Measurements from ENCODE around the gene RAB11B. TPM values are rescaled to one million over a fixed set of nuclear protein-coding genes. Genes with fewer than 3 reads are reported as not detected.
A peak's percentile ranks its signal among the peaks of the same experiment; 100 is the strongest.

Gene RAB11B
- total RNA-seq, 1 experiment from 2014 or later, result 29.7 TPM

DNA sequence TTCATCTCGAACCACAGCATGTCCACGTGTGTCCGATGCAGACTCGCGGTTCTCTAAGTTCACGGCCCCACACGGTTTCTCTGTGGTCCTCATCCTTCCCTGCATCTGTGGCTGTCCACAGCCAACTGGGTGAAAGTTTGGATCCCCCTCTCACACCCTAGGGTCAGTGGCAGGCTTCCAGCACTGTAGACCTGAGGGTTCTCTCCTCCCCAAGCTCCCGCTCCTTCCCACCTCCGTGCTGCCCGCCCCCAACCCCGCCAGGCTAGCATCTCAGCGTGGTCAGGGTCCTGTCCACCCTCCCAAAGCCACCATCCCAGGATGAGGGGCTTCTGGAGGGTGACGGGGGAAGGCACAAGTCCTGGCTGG is 23.2 kb upstream of the RAB11B start:
- Histone ChIP-seq H3K4me3 (ENCODE audit: low read length) (no peak overlapping the region), H3K4me1 (ENCODE audit: insufficient read depth, low read length) (peaks cover 36% of the 10 kb centered on the region), H2AFZ (ENCODE audit: low read length) (no peak overlapping the region), H3K27ac (ENCODE audit: low read length) (no peak overlapping the region), H4K20me1 (ENCODE audit: low read length) (no peaks in the 10 kb centered on the region), H3K27me3 (ENCODE audit: low read length) (no peaks in the 10 kb centered on the region), H3K36me3 (ENCODE audit: low read depth, low read length) (no peaks in the 10 kb centered on the region), H3K9me2 (replicated peaks; ENCODE audit: low read length) (no peaks in the 10 kb centered on the region), H3K9ac (ENCODE audit: low read length) (no peak overlapping the region), H3K4me2 (ENCODE audit: low read length) (peak overlapping the region; percentile 51; the same call in 1 of the 2 replicates), H3K79me2 (ENCODE audit: low read length) (no peaks in the 10 kb centered on the region), H3K9me3 (ENCODE audit: low read length) (no peaks in the 10 kb centered on the region), H3F3A (ENCODE audit: low read length, unreplicated experiment) (no peaks in the 10 kb centered on the region)
- ChIA-PET POLR2A (ENCODE audit: unreplicated experiment) (no interaction called here), CTCF (interaction anchor here (0.7 kb wide), 1 partner anchor 19 kb away, joined by 3 read pairs; no protein-coding TSS in a partner anchor)
- DNase-seq (no peak), ATAC-seq (no peak)
- no peak for TF ChIP-seq EZH2phosphoT487 (IDR thresholded peaks at IDR 0.05; ENCODE audit: borderline replicate concordance, low read length)
- no peak for TF ChIP-seq EZH2 (IDR thresholded peaks at IDR 0.05; ENCODE audit: low read length, unreplicated experiment)
- TF ChIP-seq, protein P1, sequence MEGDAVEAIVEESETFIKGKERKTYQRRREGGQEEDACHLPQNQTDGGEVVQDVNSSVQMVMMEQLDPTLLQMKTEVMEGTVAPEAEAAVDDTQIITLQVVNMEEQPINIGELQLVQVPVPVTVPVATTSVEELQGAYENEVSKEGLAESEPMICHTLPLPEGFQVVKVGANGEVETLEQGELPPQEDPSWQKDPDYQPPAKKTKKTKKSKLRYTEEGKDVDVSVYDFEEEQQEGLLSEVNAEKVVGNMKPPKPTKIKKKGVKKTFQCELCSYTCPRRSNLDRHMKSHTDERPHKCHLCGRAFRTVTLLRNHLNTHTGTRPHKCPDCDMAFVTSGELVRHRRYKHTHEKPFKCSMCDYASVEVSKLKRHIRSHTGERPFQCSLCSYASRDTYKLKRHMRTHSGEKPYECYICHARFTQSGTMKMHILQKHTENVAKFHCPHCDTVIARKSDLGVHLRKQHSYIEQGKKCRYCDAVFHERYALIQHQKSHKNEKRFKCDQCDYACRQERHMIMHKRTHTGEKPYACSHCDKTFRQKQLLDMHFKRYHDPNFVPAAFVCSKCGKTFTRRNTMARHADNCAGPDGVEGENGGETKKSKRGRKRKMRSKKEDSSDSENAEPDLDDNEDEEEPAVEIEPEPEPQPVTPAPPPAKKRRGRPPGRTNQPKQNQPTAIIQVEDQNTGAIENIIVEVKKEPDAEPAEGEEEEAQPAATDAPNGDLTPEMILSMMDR (conservative IDR thresholded peaks at IDR 0.05; ENCODE audit: low read depth, low read length), result no peak
- intact Hi-C loops (cut with micrococcal nuclease), result no loop called here
- BruUV-seq (replicated peaks), result no TSS peak

DNA sequence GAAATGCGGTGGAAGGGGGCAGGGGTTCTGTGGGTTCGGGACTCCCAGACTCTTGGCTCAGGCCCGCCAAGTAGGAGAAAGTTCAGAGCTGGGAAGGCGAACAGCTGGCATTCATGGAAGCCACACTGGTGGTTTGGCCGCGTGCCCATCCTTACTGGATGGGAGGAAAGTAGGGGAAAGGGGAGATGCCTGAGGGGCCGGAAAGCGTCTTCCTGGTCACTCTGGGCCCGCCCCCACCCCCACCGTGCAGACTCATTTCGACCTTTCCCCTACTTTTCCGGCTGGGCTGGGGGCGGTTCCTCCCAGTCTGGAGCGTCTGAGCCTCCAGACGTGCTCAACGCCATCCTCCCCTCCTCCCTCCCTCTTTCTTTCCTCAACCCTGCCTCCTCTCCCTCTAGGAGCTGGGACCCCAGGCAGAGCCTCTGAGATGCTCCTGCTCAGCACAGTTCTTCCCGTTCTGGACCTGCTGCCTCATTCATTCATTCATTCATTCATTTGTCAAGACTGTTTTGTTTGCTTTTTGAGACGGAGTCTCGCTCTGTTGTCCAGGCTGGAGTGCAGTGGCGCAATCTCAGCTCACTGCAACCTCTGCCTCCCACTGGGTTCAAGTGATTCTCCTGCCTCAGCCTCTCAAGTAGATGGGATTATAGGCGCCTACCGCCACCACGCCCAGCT is 22.7 kb upstream of the RAB11B start:
- no peaks in the 10 kb centered on the region for H3K27me3 ChIP-seq (ENCODE audit: low read length)
- H3K4me2 ChIP-seq (ENCODE audit: low read length), result peak overlapping the region; percentile 51
- no TSS peak for BruUV-seq (replicated peaks)
- H3K9ac ChIP-seq (ENCODE audit: low read length), result no peak overlapping the region
- DNase-seq (peak; percentile 97), ATAC-seq (peak; percentile 6; the same call in 1 of the 2 replicates)
- TF ChIP-seq, protein P1 (conservative IDR thresholded peaks at IDR 0.05; ENCODE audit: low read depth, low read length), result no peak
- no peak for TF ChIP-seq EZH2 (IDR thresholded peaks at IDR 0.05; ENCODE audit: low read length, unreplicated experiment)
- no peak for TF ChIP-seq EZH2phosphoT487 (IDR thresholded peaks at IDR 0.05; ENCODE audit: borderline replicate concordance, low read length)
- H3K79me2 ChIP-seq (ENCODE audit: low read length), result no peaks in the 10 kb centered on the region
- ChIA-PET CTCF (no interaction called here), POLR2A (ENCODE audit: unreplicated experiment) (interaction anchor here (0.6 kb wide), 1 partner anchor 356 kb away, joined by 8 read pairs; no protein-coding TSS in a partner anchor)
- H3K9me3 ChIP-seq (ENCODE audit: low read length), result no peaks in the 10 kb centered on the region
- no peak overlapping the region for H2AFZ ChIP-seq (ENCODE audit: low read length)
- intact Hi-C loops (cut with micrococcal nuclease), result no loop called here
- H4K20me1 ChIP-seq (ENCODE audit: low read length), result no peaks in the 10 kb centered on the region
- H3F3A ChIP-seq (ENCODE audit: low read length, unreplicated experiment), result no peaks in the 10 kb centered on the region
- H3K36me3 ChIP-seq (ENCODE audit: low read depth, low read length), result no peaks in the 10 kb centered on the region
- no peak overlapping the region for H3K27ac ChIP-seq (ENCODE audit: low read length)
- H3K9me2 ChIP-seq (replicated peaks; ENCODE audit: low read length), result no peaks in the 10 kb centered on the region
- no peak overlapping the region for H3K4me3 ChIP-seq (ENCODE audit: low read length)
- H3K4me1 ChIP-seq (ENCODE audit: insufficient read depth, low read length), result peaks cover 32% of the 10 kb centered on the region

Data from PC-3 (cell line).